GM06990 (cell line): ENCODE data around the gene MAP1LC3A.

ENCODE experiments used
- DNase-seq: peaks from one replicate; pipeline ENCODE4 v3.0.0-alpha.2; 2011; ENCODE audit not compliant: insufficient read length; ENCODE audit errors: extremely low read depth
- H3K27me3 ChIP-seq: replicated peaks from 2 replicates; pipeline ENCODE4 v1.6.0; 2011; ENCODE audit warnings: low read length; ENCODE audit not compliant: control insufficient read depth, insufficient read depth
- H3K36me3 ChIP-seq: 2 replicates; pipeline ENCODE4 v1.5.1; 2011; ENCODE audit warnings: low read length; ENCODE audit not compliant: control insufficient read depth, insufficient read depth
- H3K4me3 ChIP-seq: replicated peaks from 2 replicates; pipeline ENCODE4 v1.5.1; 2011; ENCODE audit warnings: low read depth, mild to moderate bottlenecking, control low read depth, low read length
- TF ChIP-seq, protein P1 (sequence below): IDR thresholded peaks from 2 replicates; pipeline ENCODE4 v1.5.1; 2011; ENCODE audit warnings: low read length, control low read depth, mild to moderate bottlenecking, inconsistent platforms; ENCODE audit not compliant: insufficient read depth, poor library complexity, severe bottlenecking

Gene MAP1LC3A

DNA sequence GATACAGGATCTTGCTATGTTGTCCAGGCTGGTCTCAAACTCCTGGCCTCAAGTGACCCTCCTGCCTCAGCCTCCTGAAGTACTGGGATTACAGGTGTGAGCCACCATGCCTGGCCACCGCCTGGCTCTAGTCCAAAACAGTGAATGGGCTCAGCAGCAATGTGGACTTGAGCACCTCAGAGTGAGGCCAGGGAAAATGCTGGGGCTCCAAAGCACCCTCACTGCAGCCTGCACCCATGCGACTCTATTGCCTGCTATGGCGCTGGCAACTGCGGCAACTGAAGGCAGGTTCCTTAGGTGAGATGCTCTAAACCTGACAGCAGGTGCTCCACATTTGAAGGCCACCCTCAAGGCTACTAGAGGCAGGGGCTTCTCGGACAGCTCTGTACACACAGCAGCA is 26.5 kb downstream of the MAP1LC3A start:
- DNase-seq: no peak
- TF ChIP-seq, protein P1, sequence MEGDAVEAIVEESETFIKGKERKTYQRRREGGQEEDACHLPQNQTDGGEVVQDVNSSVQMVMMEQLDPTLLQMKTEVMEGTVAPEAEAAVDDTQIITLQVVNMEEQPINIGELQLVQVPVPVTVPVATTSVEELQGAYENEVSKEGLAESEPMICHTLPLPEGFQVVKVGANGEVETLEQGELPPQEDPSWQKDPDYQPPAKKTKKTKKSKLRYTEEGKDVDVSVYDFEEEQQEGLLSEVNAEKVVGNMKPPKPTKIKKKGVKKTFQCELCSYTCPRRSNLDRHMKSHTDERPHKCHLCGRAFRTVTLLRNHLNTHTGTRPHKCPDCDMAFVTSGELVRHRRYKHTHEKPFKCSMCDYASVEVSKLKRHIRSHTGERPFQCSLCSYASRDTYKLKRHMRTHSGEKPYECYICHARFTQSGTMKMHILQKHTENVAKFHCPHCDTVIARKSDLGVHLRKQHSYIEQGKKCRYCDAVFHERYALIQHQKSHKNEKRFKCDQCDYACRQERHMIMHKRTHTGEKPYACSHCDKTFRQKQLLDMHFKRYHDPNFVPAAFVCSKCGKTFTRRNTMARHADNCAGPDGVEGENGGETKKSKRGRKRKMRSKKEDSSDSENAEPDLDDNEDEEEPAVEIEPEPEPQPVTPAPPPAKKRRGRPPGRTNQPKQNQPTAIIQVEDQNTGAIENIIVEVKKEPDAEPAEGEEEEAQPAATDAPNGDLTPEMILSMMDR: no peak
- Histone ChIP-seq H3K36me3 (peaks cover 4% of the 10 kb centered on the region), H3K27me3 (no peaks in the 10 kb centered on the region), H3K4me3 (no peak overlapping the region)

DNA sequence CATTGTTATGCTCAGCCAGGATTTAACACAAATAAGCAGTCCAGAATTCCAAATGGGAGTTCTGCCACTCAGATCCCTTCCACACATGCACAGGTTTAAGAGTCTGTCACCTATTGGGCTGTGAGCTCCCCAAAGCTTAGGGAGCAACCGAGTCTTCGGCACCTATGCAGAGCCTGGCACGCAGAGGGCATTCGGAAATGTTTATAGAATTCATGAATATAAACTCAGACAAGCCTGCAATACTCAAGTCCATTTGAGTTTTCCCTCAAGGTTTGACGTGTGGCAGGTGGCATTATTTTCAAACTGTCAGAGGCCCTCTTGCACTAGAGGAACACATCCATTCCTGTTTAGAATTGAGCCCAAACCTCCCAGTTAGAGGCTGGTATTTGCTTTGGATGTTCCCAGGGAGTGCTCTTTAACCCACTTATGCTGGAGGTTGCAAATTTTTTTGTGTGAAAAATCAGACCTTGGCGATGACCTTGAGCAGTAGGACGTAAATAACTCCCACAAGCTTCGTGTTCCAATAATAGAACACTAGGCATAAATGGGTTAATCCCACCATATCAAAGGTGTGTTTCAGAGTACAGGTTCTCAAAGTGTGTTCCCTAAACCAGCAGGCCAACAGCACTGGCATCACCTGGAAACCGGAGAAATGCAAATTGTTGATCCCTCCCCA is 28.1 kb downstream of the MAP1LC3A start:
- no peak for DNase-seq
- Histone ChIP-seq H3K4me3 (no peak overlapping the region), H3K27me3 (no peaks in the 10 kb centered on the region), H3K36me3 (peaks cover 3% of the 10 kb centered on the region)
- TF ChIP-seq, protein P1: no peak

DNA sequence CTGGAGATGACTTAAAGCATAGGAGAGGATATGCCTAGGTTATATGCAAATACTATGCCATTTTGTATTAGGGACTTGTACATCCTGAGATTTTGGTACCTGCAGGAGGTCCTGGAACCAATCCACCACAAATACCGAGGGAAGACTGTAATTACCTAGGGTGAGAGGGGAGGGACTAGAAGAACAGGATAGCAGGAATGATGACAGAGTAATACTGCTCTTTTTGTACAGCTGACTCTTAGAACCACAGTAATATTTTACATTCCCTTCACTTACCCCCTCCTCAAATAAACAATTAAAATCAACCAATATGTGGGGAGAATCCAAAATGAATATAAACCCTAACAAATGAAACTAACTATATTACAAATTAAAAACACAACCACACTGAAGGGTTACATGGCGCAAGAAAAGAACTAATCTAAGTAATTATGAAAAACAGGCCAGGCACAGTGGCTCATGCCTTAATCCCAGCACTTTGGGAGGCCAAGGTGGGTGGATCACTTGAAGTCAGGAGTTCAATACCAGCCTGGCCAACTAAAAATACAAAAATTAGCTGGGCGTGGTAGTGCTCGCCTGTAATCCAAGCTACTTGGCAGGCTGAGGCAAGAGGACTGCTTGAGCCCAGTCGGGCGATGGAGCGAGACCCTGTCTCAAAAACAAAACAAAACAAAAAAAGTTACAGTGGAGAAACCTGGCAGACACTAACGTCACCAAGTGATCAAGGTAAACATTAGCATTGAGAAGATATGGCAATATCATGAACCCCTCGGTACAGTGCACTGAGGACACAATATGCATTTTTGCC is 37.1 kb downstream of the MAP1LC3A start:
- DNase-seq: no peak

DNA sequence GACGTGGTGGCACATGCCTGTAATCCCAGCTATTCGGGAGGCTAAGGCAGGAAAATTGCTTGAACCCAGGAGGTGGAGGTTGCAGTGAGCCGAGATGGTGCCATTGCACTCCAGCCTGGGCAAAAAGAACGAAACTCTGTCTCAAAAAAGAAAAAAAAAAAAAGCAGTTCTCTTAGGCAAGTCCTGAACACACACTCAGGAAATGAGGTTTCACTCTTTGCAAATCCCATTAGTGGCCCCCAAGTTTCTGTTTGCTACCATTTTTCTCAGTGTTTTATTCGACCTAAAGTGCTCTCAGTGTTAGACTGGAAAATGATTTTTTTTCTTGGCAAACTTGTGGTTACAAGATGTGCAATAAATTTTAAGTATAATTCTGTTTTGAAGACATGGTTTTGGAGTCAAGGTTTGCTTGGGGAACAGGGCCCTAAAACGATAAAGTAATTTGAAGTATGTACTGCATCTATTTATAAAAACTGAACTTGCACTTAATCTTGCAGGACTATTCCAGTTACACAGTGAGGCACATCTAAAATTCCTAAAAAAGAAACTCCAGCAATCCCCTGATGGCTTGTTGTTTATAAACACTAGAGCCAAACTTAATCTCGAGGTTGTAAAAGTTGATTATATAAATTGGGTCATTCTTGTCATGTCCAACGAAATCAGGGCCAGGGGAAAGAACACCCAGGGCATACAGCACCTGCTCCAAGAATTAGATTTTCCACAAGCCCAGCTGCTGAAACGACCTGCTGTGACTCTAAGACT is 42.6 kb downstream of the MAP1LC3A start:
- no peak for DNase-seq
- Histone ChIP-seq H3K4me3 (no peak overlapping the region), H3K27me3 (no peaks in the 10 kb centered on the region), H3K36me3 (no peaks in the 10 kb centered on the region; the same call in 1 of the 2 replicates)
- TF ChIP-seq, protein P1: no peak

More for the DNA sequence above, 37.1 kb downstream of the MAP1LC3A start:
- Histone ChIP-seq H3K27me3 (no peaks in the 10 kb centered on the region), H3K4me3 (no peak overlapping the region), H3K36me3 (no peaks in the 10 kb centered on the region)
- TF ChIP-seq, protein P1: no peak

DNA sequence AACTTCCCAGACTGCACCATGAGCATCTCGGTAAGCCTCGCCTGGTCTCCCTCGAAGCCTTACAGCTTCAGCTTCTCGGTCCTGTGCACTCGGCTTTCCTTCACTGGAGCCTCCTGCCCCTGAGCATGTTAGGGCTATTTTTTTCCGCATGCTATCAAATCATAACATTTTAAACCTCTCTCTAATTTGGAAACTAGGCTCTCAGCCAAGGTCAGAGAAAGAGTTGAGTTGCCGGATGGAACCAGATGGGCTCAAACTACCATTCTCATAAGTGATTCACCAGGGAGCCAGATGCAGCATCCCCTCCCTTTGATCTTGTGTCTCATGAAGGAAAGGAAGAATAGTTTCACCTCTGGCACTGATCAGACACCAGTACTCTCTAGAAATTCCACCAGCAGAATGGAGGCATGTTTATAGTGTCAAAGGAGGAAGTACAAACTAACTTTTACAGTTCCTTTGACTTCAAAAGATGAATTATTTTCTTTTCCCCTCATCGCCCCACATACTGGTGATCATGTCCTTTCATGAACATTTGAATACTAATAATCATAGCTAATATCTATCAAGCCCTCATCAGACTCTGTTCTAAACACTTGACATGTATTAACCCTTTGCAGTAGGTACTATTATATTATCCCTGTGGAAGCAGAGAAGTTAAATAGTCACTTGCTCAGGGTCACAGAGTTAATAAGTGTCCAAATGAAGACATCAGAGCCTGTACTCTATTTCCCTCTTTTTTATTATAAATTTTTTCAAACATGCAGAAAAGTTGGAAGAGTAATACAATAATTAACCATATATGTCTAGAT is 46.7 kb downstream of the MAP1LC3A start:
- no peak overlapping the region for H3K4me3 ChIP-seq
- H3K27me3 ChIP-seq: no peaks in the 10 kb centered on the region
- TF ChIP-seq, protein P1: no peak
- H3K36me3 ChIP-seq: no peaks in the 10 kb centered on the region; the same call in 1 of the 2 replicates
- DNase-seq: no peak
